Measurements from ENCODE around the gene VMP1. TPM values are rescaled to one million over a fixed set of nuclear protein-coding genes. Genes with fewer than 3 reads are reported as not detected.

The VMP1 gene
- total and polyA plus RNA-seq, 2 of the 13 experiments (the other 11 are each of a cell fraction or from before 2014, with no cell fraction given) = 186 to 271 TPM

GRCh38 chr17:59838052-59838916, 130.8 kb downstream of the VMP1 start (continued):
- no peak; the same call in 1 of the 2 replicates for TF ChIP-seq SAFB2 (CRISPR knock-in tag; IDR thresholded peaks at IDR 0.05; ENCODE audit: borderline replicate concordance, low read depth)
- no peak for TF ChIP-seq NFIB (CRISPR knock-in tag; IDR thresholded peaks at IDR 0.05; ENCODE audit: borderline replicate concordance)
- TF ChIP-seq ADNP (CRISPR knock-in tag; IDR thresholded peaks at IDR 0.05) = no peak
- no peak for TF ChIP-seq ISL2 (CRISPR knock-in tag; IDR thresholded peaks at IDR 0.05)
- no peak for TF ChIP-seq RAD21 (CRISPR knock-in tag; IDR thresholded peaks at IDR 0.05)
- TF ChIP-seq, protein P1, sequence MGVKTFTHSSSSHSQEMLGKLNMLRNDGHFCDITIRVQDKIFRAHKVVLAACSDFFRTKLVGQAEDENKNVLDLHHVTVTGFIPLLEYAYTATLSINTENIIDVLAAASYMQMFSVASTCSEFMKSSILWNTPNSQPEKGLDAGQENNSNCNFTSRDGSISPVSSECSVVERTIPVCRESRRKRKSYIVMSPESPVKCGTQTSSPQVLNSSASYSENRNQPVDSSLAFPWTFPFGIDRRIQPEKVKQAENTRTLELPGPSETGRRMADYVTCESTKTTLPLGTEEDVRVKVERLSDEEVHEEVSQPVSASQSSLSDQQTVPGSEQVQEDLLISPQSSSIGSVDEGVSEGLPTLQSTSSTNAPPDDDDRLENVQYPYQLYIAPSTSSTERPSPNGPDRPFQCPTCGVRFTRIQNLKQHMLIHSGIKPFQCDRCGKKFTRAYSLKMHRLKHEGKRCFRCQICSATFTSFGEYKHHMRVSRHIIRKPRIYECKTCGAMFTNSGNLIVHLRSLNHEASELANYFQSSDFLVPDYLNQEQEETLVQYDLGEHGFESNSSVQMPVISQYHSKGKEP (CRISPR knock-in tag; IDR thresholded peaks at IDR 0.05) = no peak
- TF ChIP-seq ZNF558 (CRISPR knock-in tag; IDR thresholded peaks at IDR 0.05; ENCODE audit: borderline replicate concordance) = 0 out of 2 replicates have a peak, but pooled peaks have one; percentile 59
- no peak for TF ChIP-seq FOXM1 (CRISPR knock-in tag; IDR thresholded peaks at IDR 0.05)
- no peak for TF ChIP-seq ZNF484 (CRISPR knock-in tag; IDR thresholded peaks at IDR 0.05; ENCODE audit: borderline replicate concordance, low read depth)
- TF ChIP-seq, protein P2, sequence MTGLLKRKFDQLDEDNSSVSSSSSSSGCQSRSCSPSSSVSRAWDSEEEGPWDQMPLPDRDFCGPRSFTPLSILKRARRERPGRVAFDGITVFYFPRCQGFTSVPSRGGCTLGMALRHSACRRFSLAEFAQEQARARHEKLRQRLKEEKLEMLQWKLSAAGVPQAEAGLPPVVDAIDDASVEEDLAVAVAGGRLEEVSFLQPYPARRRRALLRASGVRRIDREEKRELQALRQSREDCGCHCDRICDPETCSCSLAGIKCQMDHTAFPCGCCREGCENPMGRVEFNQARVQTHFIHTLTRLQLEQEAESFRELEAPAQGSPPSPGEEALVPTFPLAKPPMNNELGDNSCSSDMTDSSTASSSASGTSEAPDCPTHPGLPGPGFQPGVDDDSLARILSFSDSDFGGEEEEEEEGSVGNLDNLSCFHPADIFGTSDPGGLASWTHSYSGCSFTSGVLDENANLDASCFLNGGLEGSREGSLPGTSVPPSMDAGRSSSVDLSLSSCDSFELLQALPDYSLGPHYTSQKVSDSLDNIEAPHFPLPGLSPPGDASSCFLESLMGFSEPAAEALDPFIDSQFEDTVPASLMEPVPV (CRISPR knock-in tag; IDR thresholded peaks at IDR 0.05) = no peak
- TF ChIP-seq JARID2 (CRISPR knock-in tag; IDR thresholded peaks at IDR 0.05; ENCODE audit: insufficient replicate concordance) = no peak
- no peak for TF ChIP-seq CENPT (CRISPR knock-in tag; IDR thresholded peaks at IDR 0.05; ENCODE audit: low read depth)
- TF ChIP-seq EZH2 (conservative IDR thresholded peaks at IDR 0.05; ENCODE audit: low read depth, low read length) = no peak
- TF ChIP-seq ZKSCAN8 (CRISPR knock-in tag; IDR thresholded peaks at IDR 0.05; ENCODE audit: borderline replicate concordance) = no peak
- TF ChIP-seq, protein P3, sequence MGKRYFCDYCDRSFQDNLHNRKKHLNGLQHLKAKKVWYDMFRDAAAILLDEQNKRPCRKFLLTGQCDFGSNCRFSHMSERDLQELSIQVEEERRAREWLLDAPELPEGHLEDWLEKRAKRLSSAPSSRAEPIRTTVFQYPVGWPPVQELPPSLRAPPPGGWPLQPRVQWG (CRISPR knock-in tag; IDR thresholded peaks at IDR 0.05; ENCODE audit: borderline replicate concordance, low read depth) = no peak
- no peak for TF ChIP-seq ZNF891 (CRISPR knock-in tag; IDR thresholded peaks at IDR 0.05)
- TF ChIP-seq FUBP1 (CRISPR knock-in tag; IDR thresholded peaks at IDR 0.05; ENCODE audit: borderline replicate concordance) = peak; percentile 95; the same call in 1 of the 2 replicates
- TF ChIP-seq TOE1 (CRISPR knock-in tag; IDR thresholded peaks at IDR 0.05) = no peak
- TF ChIP-seq PTBP1 (IDR thresholded peaks at IDR 0.05; ENCODE audit: low read depth, low read length, poor library complexity, severe bottlenecking) = no peak
- TF ChIP-seq CSRNP2 (CRISPR knock-in tag; conservative IDR thresholded peaks at IDR 0.05; ENCODE audit: low read depth) = no peak
- no peak for TF ChIP-seq HNF4A (CRISPR knock-in tag; IDR thresholded peaks at IDR 0.05)
- no peak for TF ChIP-seq ZNF672 (CRISPR knock-in tag; IDR thresholded peaks at IDR 0.05)
